Thyroid gland (tissue), 4 donors: ENCODE measurements around the gene CASP14. TPM values are rescaled to one million over a fixed set of nuclear protein-coding genes. Genes with fewer than 3 reads are reported as not detected.
"Not testable (repeated sequence)": the region's sequence is repeated elsewhere in the genome, so short reads cannot be mapped to it uniquely, and the experiment has no call there.

Experiments
- DNase-seq, 2 donors: peaks; one replicate each; pipeline ENCODE4 v3.0.0-alpha.2; 2019
- H3K27ac ChIP-seq, 3 donors: fragments of 200-600 bp; sonication (generic); 1 replicate in 2 of 3; 2 replicates in 1 of 3; pipeline ENCODE4 v1.5.1; 2016 to 2019; ENCODE audit warnings: mild to moderate bottlenecking in 1 of 3, moderate library complexity in 1 of 3
- H3K27me3 ChIP-seq: fragments of 200-600 bp; sonication (generic); one replicate; pipeline ENCODE4 v1.5.1; 2019
- H3K36me3 ChIP-seq, 2 donors: fragments of 200-600 bp; sonication (generic); one replicate each; pipeline ENCODE4 v1.5.1; 2016 to 2019
- H3K4me1 ChIP-seq, 2 donors: fragments of 200-600 bp; sonication (generic); one replicate each; pipeline ENCODE4 v1.5.1; 2017 to 2019
- H3K4me3 ChIP-seq, 3 donors: fragments of 200-600 bp; sonication (generic); replicated peaks in 1 of 3; 1 replicate in 2 of 3; 2 replicates in 1 of 3; pipeline ENCODE4 v1.5.1; 2016; ENCODE audit warnings: mild to moderate bottlenecking in 1 of 3
- H3K9me3 ChIP-seq: fragments of 200-600 bp; sonication (generic); one replicate; pipeline ENCODE4 v1.5.1; 2017
- POLR2A ChIP-seq, 2 donors: fragments of 450-650 bp; IDR thresholded peaks; one replicate each; pipeline ENCODE4 v1.6.1; 2017; ENCODE audit warnings: antibody characterized with exemption in 2 of 2, mild to moderate bottlenecking in 2 of 2, moderate library complexity in 1 of 2
- WGBS, 2 donors: methylation state at CpG; one replicate each; pipeline ENCODE4 v1.1.5; 2017; 5-methylcytosine and 5-hydroxymethylcytosine counted together
- intact Hi-C: fragments of 100-400 bp; cut with DNase I; formaldehyde crosslinking; loops from one replicate; pipeline ENCODE4 v1.15.1; 2023
- total RNA-seq, 4 donors: library from RNA; depleted of rRNA; stranded (reverse); fragments of >200 nt; gene quantifications; one replicate each; pipeline ENCODE4 v1.2.3, GENCODE V29; 2016
- TF ChIP-seq, protein P1 (sequence below), 6 experiments: fragments of 200-600 bp in 3 of 6; fragments of 450-650 bp in 3 of 6; sonication (generic) in 3 of 6; IDR thresholded peaks; one replicate each; pipeline ENCODE4 v1.5.1; 2016 to 2019; ENCODE audit warnings: antibody characterized with exemption in 6 of 6, mild to moderate bottlenecking in 2 of 6, inconsistent platforms in 1 of 6, moderate library complexity in 1 of 6

Gene CASP14
- total RNA-seq, 4 donors from 2014 or later = not detected

DNA sequence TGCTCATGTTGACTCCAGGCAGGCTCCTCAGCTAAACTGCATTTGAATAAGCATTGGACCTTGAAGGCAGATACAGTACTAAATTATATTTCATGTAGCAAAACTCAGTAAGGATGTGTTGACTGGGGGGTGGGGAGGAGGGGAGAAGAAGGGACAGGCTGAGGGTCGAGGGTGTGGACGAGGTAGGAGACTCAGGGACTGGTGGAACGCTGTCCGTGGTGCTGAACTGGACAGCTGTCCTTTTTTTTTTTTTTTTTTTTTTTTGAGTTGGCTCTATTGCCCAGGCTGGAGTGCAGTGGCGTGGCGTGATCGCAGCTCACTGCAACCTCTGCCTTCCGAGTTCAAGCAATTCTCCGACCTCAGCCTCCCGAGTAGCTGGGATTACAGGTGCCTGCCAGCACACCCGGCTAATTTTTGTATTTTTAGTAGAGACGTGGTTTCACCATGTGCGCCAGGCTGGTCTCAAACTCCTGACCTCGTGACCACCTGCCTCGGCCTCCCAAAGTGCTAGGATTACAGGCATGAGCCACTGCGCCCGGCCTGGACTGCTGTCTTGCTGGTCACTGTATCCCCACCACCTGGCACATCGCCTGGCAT, 33.2 kb upstream of the CASP14 start:
- Histone ChIP-seq H3K27me3 (no peaks in the 10 kb centered on the region), H3K4me1 (no peaks in the 10 kb centered on the region), H3K27ac (no peak overlapping the region), H3K4me3 (no peak overlapping the region), H3K36me3 (no peaks in the 10 kb centered on the region), H3K9me3 (no peaks in the 10 kb centered on the region)
- 24 to 37% methylated on average over 11 to 18 of the region's 18 CpGs for WGBS, 2 donors
- intact Hi-C loops = no loop called here
- peak; percentile 2 to 6 for DNase-seq
- TF ChIP-seq, protein P1, sequence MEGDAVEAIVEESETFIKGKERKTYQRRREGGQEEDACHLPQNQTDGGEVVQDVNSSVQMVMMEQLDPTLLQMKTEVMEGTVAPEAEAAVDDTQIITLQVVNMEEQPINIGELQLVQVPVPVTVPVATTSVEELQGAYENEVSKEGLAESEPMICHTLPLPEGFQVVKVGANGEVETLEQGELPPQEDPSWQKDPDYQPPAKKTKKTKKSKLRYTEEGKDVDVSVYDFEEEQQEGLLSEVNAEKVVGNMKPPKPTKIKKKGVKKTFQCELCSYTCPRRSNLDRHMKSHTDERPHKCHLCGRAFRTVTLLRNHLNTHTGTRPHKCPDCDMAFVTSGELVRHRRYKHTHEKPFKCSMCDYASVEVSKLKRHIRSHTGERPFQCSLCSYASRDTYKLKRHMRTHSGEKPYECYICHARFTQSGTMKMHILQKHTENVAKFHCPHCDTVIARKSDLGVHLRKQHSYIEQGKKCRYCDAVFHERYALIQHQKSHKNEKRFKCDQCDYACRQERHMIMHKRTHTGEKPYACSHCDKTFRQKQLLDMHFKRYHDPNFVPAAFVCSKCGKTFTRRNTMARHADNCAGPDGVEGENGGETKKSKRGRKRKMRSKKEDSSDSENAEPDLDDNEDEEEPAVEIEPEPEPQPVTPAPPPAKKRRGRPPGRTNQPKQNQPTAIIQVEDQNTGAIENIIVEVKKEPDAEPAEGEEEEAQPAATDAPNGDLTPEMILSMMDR (IDR thresholded peaks at IDR 0.05) = no peak
- TF ChIP-seq POLR2A (IDR thresholded peaks at IDR 0.05) = no peak

DNA sequence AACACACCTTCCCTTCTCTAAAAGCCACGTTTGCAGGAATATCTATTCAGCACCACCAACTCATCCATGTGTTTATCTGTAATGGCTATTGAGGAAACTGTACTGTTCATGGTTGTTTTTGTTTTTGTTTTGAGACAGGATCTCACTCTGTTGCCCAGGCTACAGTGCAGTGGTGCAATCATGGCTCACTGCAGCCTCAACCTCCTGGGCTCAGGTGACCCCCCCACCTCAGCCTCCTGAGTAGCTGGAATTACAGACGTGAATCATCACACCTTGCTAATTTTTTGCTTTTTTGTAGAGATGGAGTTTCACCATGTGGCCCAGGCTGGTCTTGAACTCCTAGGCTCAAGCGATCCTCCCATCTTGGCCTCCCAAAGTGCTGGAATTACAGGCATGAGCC, 30.4 kb upstream of the CASP14 start:
- DNase-seq, H3K27me3 ChIP-seq, intact Hi-C loops, H3K4me3 ChIP-seq, H3K36me3 ChIP-seq, H3K27ac ChIP-seq, H3K9me3 ChIP-seq, H3K4me1 ChIP-seq: not testable (repeated sequence)
- WGBS, 2 donors = 58 to 60% methylated on average over 3 of the region's 3 CpGs

DNA sequence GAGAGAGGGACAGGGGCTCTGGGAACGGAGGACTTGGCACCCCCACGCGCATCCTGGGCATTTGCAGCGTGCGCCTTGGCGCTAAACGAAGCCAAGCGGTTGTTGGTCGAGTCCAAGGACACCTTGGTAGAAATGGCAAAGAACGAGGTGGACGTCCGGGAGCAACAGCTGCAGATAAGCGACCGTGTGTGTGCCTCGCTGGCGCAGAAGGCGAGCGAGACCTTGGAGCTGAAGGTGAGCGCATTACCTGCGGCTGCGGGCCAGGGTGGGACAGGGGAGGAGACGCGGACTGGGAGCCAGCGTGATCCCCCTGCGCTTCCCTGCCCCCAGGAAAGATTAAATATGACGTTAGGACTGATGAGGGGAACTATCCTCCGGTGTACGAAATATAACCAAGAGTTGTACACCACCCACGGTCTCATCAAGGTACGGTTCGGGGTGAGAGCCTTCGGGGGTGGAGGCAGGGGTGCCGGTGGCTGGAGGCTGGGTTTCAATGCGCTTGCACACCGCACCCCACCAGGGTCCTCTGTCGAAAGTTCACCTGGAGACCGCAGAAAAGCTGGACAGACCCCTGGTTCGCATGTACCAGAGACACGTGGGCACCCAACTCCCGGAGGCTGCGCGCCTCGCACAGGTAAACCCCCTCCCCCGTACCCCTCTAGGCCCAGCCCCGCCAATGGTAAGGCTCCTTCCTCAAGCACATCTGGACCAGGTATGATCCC, 27.8 kb upstream of the CASP14 start:
- intact Hi-C loops = no loop called here
- DNase-seq = no peak
- TF ChIP-seq, protein P1 (IDR thresholded peaks at IDR 0.05) = no peak
- TF ChIP-seq POLR2A (IDR thresholded peaks at IDR 0.05) = no peak
- H3K4me3 ChIP-seq = no peak overlapping the region
- H3K27me3 ChIP-seq = no peaks in the 10 kb centered on the region
- 68 to 77% methylated on average over 39 to 43 of the region's 45 CpGs for WGBS, 2 donors
- no peaks in the 10 kb centered on the region for H3K4me1 ChIP-seq
- no peaks in the 10 kb centered on the region for H3K36me3 ChIP-seq
- no peaks in the 10 kb centered on the region for H3K9me3 ChIP-seq
- no peak overlapping the region for H3K27ac ChIP-seq

DNA sequence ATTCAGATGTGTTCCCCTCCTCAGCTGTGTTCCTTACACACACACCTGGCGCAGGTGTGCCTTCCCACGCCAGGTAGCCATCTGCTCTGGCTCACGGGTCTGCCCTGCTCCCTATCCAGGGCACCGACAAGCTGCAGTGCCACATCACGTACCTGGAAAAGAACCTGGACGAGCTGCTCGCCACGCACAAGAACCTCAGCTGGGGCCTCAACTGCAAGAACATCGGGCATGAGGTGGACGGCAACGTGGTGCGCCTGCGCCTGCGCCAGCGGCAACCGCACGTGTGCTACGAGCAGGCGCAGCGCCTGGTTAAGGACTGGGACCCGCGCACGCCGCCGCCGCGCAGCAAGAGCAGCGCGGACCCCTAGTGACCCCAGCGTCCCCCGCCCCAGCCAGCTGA, 26.5 kb upstream of the CASP14 start:
- WGBS, 2 donors = 22 to 31% methylated on average over 14 to 19 of the region's 31 CpGs
- intact Hi-C loops = no loop called here
- H3K4me1 ChIP-seq = no peaks in the 10 kb centered on the region
- no peak overlapping the region for H3K27ac ChIP-seq
- no peak overlapping the region for H3K4me3 ChIP-seq
- TF ChIP-seq POLR2A (IDR thresholded peaks at IDR 0.05) = no peak
- TF ChIP-seq, protein P1 (IDR thresholded peaks at IDR 0.05) = no peak
- no peaks in the 10 kb centered on the region for H3K9me3 ChIP-seq
- H3K27me3 ChIP-seq = no peaks in the 10 kb centered on the region
- no peaks in the 10 kb centered on the region for H3K36me3 ChIP-seq
- no peak for DNase-seq

DNA sequence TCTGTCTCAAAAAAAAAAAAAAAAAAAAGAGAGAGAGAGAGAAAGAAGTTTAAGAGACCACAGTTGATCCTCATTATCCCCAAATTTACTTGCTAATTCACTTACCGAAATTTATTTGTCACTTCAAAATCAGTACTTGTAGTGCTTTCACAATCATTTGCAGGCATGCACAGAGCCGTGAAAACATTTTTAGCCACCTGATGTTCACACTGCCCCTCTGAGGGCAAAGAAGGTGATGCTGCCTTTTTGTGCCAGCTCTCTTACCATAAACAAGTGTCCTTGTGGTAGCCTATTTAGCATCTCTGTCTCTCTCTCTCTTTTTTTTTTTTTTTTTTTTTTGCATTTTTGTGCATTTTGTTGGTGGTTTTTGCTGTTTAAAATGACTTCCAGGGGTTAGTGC, 24.1 kb upstream of the CASP14 start:
- no peak for TF ChIP-seq POLR2A (IDR thresholded peaks at IDR 0.05)
- TF ChIP-seq, protein P1 (IDR thresholded peaks at IDR 0.05) = no peak
- 34 to 37% methylated on average over 2 of the region's 2 CpGs for WGBS, 2 donors
- H3K4me3 ChIP-seq = no peak overlapping the region
- H3K27ac ChIP-seq = no peak overlapping the region
- H3K9me3 ChIP-seq = no peaks in the 10 kb centered on the region
- intact Hi-C loops = no loop called here
- no peaks in the 10 kb centered on the region for H3K36me3 ChIP-seq
- H3K4me1 ChIP-seq = no peaks in the 10 kb centered on the region
- H3K27me3 ChIP-seq = no peaks in the 10 kb centered on the region
- DNase-seq = no peak
